Activated naive CD4-positive, alpha-beta T cell treated with anti-CD3 and anti-CD28 coated beads, Interleukin-2, amount 50 U/mL, for 24 hours (primary cell): ENCODE results near the gene MAP7.
"Not testable (repeated sequence)": the region's sequence is repeated elsewhere in the genome, so short reads cannot be mapped to it uniquely, and the experiment has no call there.

ENCODE experiments used
- H3K27ac Mint-ChIP-seq: one replicate; pipeline ENCODE4 v1.8.0; 2021; ENCODE audit warnings: mild to moderate bottlenecking, mixed read lengths
- H3K27me3 Mint-ChIP-seq: one replicate; pipeline ENCODE4 v1.8.0; 2021; ENCODE audit warnings: mixed read lengths
- H3K36me3 Mint-ChIP-seq: one replicate; pipeline ENCODE4 v1.8.0; 2021; ENCODE audit warnings: mixed read lengths
- H3K4me1 Mint-ChIP-seq: one replicate; pipeline ENCODE4 v1.8.0; 2021; ENCODE audit warnings: mixed read lengths
- H3K4me3 Mint-ChIP-seq: one replicate; pipeline ENCODE4 v1.8.0; 2021; ENCODE audit warnings: mild to moderate bottlenecking, mixed read lengths
- H3K9me3 Mint-ChIP-seq: one replicate; pipeline ENCODE4 v1.8.0; 2021; ENCODE audit warnings: mixed read lengths

Gene MAP7

DNA sequence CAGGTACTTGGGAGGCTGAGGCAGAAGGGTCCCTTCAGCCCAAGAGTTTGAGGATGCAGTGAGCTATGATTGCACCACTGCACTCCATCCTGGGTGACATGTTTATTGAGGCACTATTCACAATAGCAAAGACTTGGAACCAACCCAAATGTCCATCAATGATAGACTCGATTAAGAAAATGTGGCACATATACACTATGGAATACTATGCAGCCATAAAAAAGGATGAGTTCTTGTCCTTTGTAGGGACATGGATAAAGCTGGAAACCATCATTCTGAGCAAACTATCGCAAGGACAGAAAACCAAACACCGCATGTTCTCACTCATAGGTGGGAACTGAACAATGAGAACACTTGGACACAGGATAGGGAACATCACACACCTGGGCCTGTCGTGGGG is 149.0 kb downstream of the MAP7 start:
- not testable (repeated sequence) for H3K4me3 Mint-ChIP-seq, H3K36me3 Mint-ChIP-seq, H3K27me3 Mint-ChIP-seq, H3K9me3 Mint-ChIP-seq, H3K27ac Mint-ChIP-seq, H3K4me1 Mint-ChIP-seq

DNA sequence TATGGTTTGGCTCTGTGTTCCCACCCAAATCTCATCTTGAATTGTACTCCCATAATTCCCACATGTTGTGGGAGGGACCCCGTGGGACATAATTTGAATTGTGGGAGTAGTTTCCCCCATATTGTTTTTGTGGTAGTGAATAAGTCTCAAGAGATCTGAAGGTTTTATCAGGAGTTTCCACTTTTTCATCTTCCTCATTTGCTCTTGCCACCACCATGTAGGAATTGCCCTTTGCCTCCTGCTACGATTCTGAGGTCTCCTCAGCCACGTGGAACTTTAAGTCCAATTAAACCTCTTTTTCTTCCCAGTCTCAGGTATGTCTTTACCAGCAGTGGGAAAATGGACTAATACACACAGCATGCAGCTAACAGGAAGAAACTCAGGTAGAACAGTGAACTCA is 151.8 kb downstream of the MAP7 start:
- Mint-ChIP-seq H3K27ac (no peak overlapping the region), H3K4me1 (no peaks in the 10 kb centered on the region), H3K36me3 (no peaks in the 10 kb centered on the region), H3K9me3 (no peaks in the 10 kb centered on the region), H3K4me3 (no peak overlapping the region), H3K27me3 (no peaks in the 10 kb centered on the region)

DNA sequence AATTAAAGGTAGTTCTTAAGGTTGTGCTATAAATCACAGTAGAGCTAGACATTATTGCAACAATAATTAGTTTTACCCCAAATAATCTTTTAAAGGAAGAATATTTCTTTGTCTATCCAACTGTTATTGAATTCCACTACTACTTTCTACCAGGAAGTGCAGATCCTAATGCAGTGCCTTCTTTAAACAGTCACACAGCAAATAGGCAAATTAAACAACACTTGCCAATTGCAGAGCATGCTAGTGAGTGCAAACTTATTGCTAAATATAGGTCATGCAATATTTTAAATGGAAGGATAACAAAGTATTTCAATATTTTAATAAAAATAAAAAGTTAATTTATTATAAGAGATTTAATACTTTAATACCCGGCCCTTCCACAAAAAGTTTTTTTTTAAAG is 153.3 kb downstream of the MAP7 start:
- Mint-ChIP-seq H3K4me1 (no peaks in the 10 kb centered on the region), H3K27ac (no peak overlapping the region), H3K9me3 (no peaks in the 10 kb centered on the region), H3K36me3 (no peaks in the 10 kb centered on the region), H3K27me3 (no peaks in the 10 kb centered on the region), H3K4me3 (no peak overlapping the region)

DNA sequence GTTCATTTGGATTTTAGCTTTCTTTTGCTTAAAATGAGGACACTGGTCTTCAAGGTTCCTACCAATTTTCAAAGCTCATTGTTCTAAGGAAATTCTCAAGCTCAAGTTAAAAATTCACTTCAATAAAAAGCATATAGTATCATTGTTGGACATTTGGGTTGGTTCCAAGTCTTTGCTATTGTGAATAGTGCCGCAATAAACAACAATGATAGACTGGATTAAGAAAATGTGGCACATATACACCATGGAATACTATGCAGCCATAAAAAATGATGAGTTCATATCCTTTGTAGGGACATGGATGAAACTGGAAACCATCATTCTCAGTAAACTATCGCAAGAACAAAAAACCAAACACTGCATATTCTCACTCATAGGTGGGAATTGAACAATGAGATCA is 159.3 kb downstream of the MAP7 start:
- H3K4me3 Mint-ChIP-seq, H3K4me1 Mint-ChIP-seq, H3K27me3 Mint-ChIP-seq, H3K9me3 Mint-ChIP-seq, H3K36me3 Mint-ChIP-seq, H3K27ac Mint-ChIP-seq: not testable (repeated sequence)

DNA sequence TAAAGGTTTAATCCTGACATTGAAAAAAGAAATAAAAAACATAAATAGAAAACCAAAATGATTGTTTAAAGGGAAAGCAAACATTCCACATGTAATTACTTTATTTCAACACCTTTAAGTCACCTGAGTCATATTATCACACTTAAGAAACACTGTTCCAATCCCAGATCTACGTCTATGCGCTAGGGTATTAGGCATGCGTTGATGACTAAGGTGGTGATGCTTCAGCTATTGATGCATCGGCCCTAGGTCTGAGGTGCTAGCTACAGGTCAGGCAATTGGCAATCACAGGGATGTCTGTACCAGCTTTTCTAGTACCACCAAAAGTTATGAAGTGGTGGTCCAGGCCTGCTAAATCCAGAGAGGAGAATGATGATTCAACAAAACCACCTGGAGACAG is 162.9 kb downstream of the MAP7 start:
- Mint-ChIP-seq H3K27me3 (peaks cover 2% of the 10 kb centered on the region), H3K9me3 (no peaks in the 10 kb centered on the region), H3K4me1 (no peaks in the 10 kb centered on the region), H3K27ac (no peak overlapping the region), H3K36me3 (no peaks in the 10 kb centered on the region), H3K4me3 (no peak overlapping the region)

DNA sequence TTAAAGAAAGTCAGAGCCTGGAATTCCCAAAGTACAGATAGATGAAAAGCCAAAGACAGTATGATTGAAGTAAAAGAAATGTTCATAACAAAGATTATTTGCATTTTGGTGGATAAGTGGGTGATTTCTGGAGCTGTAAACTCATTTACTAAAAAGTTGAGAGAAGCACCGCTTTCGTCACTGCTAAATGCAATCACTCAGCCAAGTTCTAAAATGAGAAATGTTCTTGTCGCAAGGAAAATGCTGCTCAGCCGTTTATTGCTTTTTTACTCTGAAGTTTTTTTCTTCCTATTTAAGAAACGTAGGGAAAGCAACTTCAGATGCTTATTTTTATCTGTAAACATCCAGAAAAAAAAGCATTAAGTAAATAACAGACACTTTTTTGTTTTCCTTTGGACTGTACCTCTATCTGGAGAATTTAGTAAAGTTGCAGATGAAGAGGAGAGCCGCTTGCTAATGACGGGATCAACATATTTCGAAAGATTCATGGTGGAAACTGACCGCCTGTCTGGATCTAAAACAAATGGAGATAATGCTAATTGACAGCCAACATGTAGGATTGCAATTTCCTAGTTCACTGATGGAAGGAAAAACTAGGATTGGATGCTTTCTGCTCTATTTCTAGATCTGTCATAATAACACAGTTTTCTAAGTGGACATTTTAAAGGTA is 166.8 kb downstream of the MAP7 start:
- H3K27me3 Mint-ChIP-seq, result peaks cover 2% of the 10 kb centered on the region
- no peak overlapping the region for H3K4me3 Mint-ChIP-seq
- no peaks in the 10 kb centered on the region for H3K4me1 Mint-ChIP-seq
- H3K27ac Mint-ChIP-seq, result no peak overlapping the region
- no peaks in the 10 kb centered on the region for H3K36me3 Mint-ChIP-seq
- no peaks in the 10 kb centered on the region for H3K9me3 Mint-ChIP-seq

DNA sequence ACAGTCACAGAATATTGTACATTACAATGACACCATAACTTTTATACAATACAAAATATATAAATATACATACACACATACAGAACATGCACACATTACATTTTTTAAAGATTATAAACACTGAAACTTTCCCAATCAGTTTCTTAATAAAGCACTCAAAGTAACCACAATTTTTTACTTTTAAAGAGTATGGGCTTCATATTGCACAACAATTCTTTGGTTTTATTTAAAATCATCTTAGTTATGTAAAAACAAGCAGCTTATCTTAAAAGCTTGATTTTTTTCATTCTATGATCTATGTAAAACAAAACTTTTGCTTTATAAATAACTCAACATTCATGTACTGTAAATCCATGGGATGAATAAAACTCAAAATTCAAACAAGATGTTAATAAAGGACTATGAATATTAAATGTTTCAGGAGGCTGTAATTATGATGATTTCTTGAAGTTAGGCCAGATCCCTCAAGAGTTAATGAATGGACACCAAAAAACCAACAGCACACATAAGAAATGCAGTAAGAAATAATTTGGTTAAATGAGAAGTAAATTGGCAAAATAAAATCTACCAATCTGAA is 167.5 kb downstream of the MAP7 start:
- Mint-ChIP-seq H3K27ac (no peak overlapping the region), H3K36me3 (no peaks in the 10 kb centered on the region), H3K4me3 (no peak overlapping the region), H3K9me3 (no peaks in the 10 kb centered on the region), H3K4me1 (no peaks in the 10 kb centered on the region), H3K27me3 (peaks cover 2% of the 10 kb centered on the region)

DNA sequence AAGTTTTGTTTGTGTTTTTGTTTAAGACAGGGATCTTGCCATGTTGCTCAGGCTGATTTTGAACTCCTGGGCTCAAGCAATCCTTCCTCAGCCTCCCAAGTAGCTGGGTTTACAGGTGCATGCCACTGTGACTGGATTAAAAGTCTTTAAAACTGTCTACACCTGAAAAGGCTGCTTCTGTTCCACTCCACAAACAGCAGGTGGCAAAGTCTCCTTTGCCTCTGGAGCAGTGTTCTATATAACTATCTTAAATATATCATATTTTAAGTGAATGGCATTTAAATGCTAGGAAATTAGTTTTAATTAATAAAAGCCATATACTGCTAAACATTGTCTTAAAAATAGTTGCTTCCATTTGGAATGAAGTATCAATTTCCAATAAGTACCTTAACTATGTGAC is 171.3 kb downstream of the MAP7 start:
- Mint-ChIP-seq H3K4me1 (no peaks in the 10 kb centered on the region), H3K9me3 (no peaks in the 10 kb centered on the region), H3K36me3 (no peaks in the 10 kb centered on the region), H3K4me3 (no peak overlapping the region), H3K27ac (no peak overlapping the region), H3K27me3 (peaks cover 2% of the 10 kb centered on the region)

DNA sequence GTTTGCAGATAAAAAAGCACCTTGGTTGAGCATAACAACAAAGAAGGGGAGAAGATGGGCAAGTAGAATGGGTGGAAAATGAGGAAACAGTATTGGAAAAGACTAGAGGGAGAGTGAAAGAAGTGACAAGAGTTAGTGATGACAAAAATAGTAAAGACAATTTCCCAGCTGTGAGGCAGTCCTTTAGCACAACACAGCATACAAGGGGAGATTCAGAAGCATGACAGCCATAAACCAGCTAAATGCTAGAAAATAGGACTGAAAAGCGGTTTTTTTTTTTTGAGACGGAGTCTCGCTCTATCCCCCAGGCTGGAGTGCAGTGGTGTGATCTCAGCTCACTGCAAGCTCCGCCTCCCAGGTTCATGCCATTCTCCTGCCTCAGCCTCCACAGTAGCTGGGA is 174.4 kb downstream of the MAP7 start:
- peak overlapping the region; percentile 12 for H3K27ac Mint-ChIP-seq
- H3K9me3 Mint-ChIP-seq, H3K4me3 Mint-ChIP-seq, H3K36me3 Mint-ChIP-seq, H3K27me3 Mint-ChIP-seq, H3K4me1 Mint-ChIP-seq: not testable (repeated sequence)

DNA sequence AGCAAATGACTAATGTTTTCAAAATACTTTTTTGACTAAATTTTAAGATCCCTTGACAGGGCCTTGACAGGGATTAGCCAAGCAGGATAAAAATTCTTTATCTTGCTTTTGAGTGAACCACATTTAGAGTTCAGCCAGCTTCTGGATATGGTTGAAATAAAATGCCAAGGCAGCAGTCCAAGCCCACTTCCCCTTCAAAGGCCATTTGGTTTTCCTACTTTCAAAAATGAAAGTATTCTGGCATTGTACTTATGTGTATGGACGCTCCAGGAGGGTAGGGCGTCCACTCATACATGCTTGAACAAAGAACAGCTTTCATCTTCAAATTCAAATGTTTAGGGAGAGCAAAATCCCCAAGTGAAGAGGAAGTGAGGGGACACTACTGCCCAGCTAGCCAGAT is 178.3 kb downstream of the MAP7 start:
- Mint-ChIP-seq H3K4me1 (no peaks in the 10 kb centered on the region), H3K27me3 (peaks cover 2% of the 10 kb centered on the region), H3K4me3 (no peak overlapping the region), H3K9me3 (no peaks in the 10 kb centered on the region), H3K27ac (no peak overlapping the region), H3K36me3 (no peaks in the 10 kb centered on the region)

DNA sequence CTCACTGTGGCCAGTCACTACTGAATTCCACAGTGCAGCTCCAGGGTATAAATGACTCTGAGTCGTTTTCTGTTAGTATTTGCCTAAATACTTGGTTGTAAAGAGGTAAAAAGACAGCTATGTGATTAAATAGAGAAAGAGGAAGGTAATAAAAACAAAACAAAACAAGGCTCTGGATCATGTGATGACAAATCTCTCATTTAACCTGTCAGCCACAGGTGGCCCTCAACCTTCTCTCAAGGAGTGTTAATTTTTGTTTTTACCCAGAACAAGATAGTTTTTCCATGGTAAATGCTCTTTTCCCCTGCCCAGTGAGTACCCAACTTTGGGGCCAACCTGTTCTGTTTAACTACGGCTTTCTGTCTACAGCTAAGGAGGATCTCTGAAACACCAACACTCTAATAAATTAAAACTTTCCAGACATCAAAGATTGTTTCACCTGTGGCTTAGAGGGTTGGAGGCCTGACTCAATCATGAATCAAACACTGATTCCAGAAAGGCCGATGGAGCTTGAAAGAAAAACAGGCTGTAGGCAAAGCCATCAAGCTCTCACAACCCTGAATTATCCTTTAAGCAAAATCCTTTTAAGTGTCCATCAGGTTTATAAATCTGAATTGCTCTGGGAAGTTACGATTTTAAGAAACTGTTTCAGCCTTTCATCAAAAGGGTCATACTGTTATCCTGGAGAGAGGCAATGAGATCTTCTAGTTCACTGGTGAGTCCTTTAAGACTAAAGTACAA is 179.1 kb downstream of the MAP7 start:
- Mint-ChIP-seq H3K36me3 (no peaks in the 10 kb centered on the region), H3K27me3 (peaks cover 2% of the 10 kb centered on the region), H3K4me3 (no peak overlapping the region), H3K27ac (no peak overlapping the region), H3K9me3 (no peaks in the 10 kb centered on the region), H3K4me1 (peaks cover 3% of the 10 kb centered on the region)

DNA sequence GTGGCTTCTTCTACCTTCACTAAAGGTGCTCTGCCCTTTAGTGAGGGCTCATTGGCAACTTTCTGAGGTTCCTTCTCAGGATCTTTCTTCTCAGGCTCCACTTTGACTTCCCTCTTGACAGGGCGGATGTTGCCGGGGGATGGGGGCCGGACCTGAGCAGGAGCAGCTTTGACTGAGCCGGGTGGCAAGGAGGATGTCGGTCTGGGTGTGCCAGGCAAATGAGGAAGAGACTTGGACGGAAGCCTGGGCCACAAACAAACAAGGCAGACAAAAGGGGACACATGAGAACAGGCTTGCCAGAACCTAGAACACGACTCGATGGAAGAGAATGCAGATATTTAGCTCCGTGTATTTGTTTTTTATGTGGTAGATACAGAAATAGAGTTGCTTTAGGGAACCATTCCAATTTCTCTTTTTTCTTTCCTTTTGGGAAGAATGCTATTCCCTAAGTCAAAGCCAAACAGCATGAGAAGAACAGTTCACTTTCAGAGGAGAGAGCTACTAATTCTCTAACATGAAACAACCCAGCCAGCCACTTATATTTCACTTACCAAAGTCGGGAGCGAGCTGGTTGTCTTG is 184.4 kb downstream of the MAP7 start:
- H3K4me3 Mint-ChIP-seq, result peak overlapping the region; percentile 15
- H3K9me3 Mint-ChIP-seq, result no peaks in the 10 kb centered on the region
- no peaks in the 10 kb centered on the region for H3K36me3 Mint-ChIP-seq
- H3K27ac Mint-ChIP-seq, result peak overlapping the region; percentile 64
- H3K27me3 Mint-ChIP-seq, result peaks cover 2% of the 10 kb centered on the region
- peaks cover 9% of the 10 kb centered on the region for H3K4me1 Mint-ChIP-seq

DNA sequence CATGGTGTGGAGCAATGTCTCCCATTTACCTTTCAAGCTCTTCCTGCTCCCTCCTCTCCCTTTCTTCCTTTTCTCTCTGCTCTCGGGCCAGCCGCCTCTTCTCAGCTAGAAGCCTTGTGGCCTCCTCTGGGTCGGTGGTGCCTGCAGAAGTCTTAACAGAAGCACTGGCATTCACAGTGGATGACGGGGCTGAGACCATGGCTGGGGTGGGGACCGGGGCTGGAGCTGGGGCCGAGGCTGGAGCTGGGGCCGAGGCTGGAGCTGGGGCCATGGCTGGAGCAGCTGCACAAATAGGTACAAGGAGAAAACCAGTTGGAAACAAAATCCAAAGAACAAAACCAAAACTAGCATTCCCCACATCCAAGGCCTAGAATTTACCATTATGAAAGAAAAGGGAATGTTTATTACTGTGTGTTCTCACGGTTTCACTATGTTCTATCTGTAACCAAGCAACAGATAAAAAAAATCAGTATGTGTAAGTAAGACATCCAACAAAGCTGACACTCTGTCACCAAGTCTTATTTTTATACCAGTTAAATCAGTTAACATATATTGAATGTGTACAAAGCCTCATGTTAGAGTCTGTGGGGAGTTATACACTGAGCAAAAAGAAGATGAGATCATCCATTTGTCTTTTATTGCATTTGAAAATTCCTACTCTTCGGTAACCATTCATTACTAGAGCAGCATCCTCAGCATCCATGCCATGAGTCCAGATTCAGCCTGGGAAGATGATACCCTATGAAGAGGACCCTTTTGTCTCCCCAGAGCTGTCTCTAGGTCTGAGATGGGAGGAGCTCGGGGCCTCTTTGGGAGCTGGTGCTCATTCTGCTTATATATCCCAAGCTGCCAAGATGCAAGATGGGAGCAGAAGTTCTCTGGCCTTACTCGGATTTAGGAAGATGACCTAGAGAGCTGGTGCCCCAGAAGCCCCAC is 187.5 kb downstream of the MAP7 start:
- Mint-ChIP-seq H3K4me3 (no peak overlapping the region), H3K27ac (no peak overlapping the region), H3K27me3 (no peaks in the 10 kb centered on the region), H3K9me3 (no peaks in the 10 kb centered on the region), H3K4me1 (peaks cover 9% of the 10 kb centered on the region), H3K36me3 (no peaks in the 10 kb centered on the region)

DNA sequence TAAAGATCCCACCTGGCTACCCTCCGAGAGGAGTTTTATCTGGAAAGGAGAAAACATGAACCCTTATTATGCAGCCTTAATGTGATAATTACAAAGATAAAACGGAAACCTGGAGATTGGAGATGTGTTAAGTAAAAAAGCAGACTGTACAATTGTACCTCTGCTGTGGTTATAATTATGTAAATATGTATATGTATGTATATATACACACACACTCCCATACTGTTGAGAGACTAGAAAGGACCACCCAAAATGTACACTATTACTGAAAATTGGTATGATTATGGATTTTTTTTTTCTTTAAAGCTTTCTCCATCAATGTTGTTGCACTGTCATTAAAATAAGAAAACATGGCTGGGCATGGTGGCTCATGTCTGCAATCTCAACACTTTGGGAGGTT is 188.4 kb downstream of the MAP7 start:
- Mint-ChIP-seq H3K4me1 (peaks cover 9% of the 10 kb centered on the region), H3K4me3 (no peak overlapping the region), H3K36me3 (no peaks in the 10 kb centered on the region), H3K27ac (no peak overlapping the region), H3K27me3 (no peaks in the 10 kb centered on the region), H3K9me3 (no peaks in the 10 kb centered on the region)

DNA sequence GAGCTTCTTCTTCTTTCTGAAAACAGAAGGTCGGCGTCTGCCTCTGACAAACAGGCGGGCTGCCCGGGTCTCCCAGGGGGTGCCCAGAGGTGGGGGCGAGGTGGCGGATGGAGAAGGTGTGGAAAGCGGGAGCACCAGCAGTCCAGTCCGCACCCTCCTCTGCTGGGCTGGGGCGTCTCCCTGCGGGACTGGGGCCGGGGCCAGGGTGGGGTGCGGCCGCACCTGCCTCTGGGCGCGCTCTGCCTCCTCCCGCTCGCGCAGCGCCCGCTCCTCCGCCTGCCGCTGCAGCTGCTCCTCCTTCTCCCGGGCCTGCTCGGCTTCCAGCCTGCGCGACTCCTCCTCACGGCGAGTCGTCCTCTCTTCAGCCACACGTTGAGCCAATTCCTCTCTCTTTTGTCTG is 189.4 kb downstream of the MAP7 start:
- no peaks in the 10 kb centered on the region for H3K9me3 Mint-ChIP-seq
- no peaks in the 10 kb centered on the region for H3K36me3 Mint-ChIP-seq
- H3K4me1 Mint-ChIP-seq, result peaks cover 2% of the 10 kb centered on the region
- no peak overlapping the region for H3K27ac Mint-ChIP-seq
- no peak overlapping the region for H3K4me3 Mint-ChIP-seq
- H3K27me3 Mint-ChIP-seq, result no peaks in the 10 kb centered on the region
